ENCODE data around the gene CELF4. TPM values are rescaled to one million over a fixed set of nuclear protein-coding genes. Genes with fewer than 3 reads are reported as not detected.

Gene CELF4
- total and polyA plus RNA-seq, 10 of the 15 experiments (the other 5 are each of a cell fraction or from before 2014, with no cell fraction given): 0.03 to 0.32 TPM; not detected in 8

DNA sequence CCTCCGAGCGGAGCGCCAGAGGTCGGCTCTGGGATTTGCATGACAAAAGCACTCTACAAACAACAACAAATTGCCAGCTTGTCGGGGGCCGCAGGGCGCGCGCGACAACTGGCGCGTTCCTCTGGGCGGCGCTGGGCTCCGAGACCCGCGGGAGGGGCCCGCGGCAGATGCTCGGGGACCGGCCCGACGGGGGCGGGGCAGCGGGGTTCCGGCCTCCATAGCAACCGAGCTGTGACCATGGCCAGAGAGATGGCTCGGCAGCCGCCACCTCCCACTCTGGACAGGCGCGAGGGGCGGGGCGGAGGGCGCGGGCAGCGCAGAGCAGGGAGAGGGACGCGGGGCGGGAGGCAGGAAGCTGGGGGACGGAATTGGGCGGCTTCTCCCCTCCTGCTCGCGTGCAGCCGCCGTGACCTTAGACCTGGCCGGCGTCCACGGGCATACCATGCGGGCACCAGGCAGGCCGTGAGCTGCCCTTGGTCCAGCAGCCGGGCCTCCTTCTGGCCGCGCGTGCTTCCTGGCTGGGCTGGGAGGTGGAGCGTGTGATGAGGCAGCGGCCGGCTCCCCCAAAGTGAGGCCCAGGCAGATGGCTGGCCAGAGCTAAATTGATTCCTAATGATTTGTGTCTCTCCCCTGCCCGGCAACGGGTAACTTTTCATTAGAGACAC, 171.5 kb downstream of the CELF4 start:
- no peaks in the 10 kb centered on the region for H4K20me1 ChIP-seq (ENCODE audit: control insufficient read depth, insufficient read depth)
- H3K4me1 ChIP-seq (ENCODE audit: control insufficient read depth, insufficient read depth, low read length): peaks cover 17% of the 10 kb centered on the region
- ChIA-PET RAD21 (ENCODE audit: unreplicated experiment) (no interaction called here), CTCF (interaction anchor here (0.6 kb wide), 1 partner anchor 87 kb away, joined by 3 read pairs; no protein-coding TSS in a partner anchor), POLR2A (no interaction called here), SMC1A (ENCODE audit: uncharacterized antibody, unreplicated experiment) (no interaction called here)
- WGBS (ENCODE audit: insufficient coverage, insufficient replicate concordance, low lambda C conversion rate, missing lambda C conversion rate): 17% methylated on average over 38 of the region's 59 CpGs
- no peak for FAIRE-seq
- no peak overlapping the region for H3K4me3 ChIP-seq
- no TSS peak for BruUV-seq (replicated peaks)
- no peak overlapping the region for H2AFZ ChIP-seq (ENCODE audit: control insufficient read depth, low read depth, low read length)
- TF ChIP-seq FOXM1 (IDR thresholded peaks at IDR 0.05; ENCODE audit: low read depth, low read length) (no peak), SUZ12 (IDR thresholded peaks at IDR 0.05; ENCODE audit: unreplicated experiment) (peak; percentile 53), NR2F1 (conservative IDR thresholded peaks at IDR 0.05) (peak; percentile 31; the same call in 1 of the 2 replicates), RUNX3 (IDR thresholded peaks at IDR 0.05; ENCODE audit: low read length) (no peak), BHLHE40 (IDR thresholded peaks at IDR 0.05; ENCODE audit: borderline replicate concordance in 1 of 2, low read depth in 2 of 2, low read length in 1 of 2) (0 out of 4 replicates have a peak, but pooled peaks of 1 of the 2 experiments have one; percentile 14)
- H3K9me3 ChIP-seq (replicated peaks; ENCODE audit: control insufficient read depth, insufficient read depth, low read length): no peaks in the 10 kb centered on the region
- H3K4me2 ChIP-seq (ENCODE audit: control insufficient read depth, insufficient read depth): no peak overlapping the region
- ATAC-seq: no peak
- no peak for DNase-seq (ENCODE audit: low read depth, low spot score)
- intact Hi-C loops (cut with micrococcal nuclease; ENCODE audit: unreplicated experiment) (no loop called here), in situ Hi-C loops (cut with MboI) (no loop called here)
- H3K36me3 ChIP-seq (ENCODE audit: control insufficient read depth in 2 of 2, insufficient read depth in 2 of 2, low read length in 1 of 2): no peaks in the 10 kb centered on the region
- peaks cover 2 to 4% of the 10 kb centered on the region in 2 experiments; a peak in 3 of 4 replicates for H3K27me3 ChIP-seq (replicated peaks in 1 of 2; ENCODE audit: control insufficient read depth in 2 of 2, insufficient read depth in 2 of 2, low read length in 1 of 2)
- no peaks in the 10 kb centered on the region for H3K79me2 ChIP-seq (ENCODE audit: control insufficient read depth, insufficient read depth, low read length)
- no peak overlapping the region for H3K27ac ChIP-seq (ENCODE audit: control insufficient read depth, insufficient read depth)
- no peak overlapping the region for H3K9ac ChIP-seq (ENCODE audit: control insufficient read depth, insufficient read depth, low read length)

DNA sequence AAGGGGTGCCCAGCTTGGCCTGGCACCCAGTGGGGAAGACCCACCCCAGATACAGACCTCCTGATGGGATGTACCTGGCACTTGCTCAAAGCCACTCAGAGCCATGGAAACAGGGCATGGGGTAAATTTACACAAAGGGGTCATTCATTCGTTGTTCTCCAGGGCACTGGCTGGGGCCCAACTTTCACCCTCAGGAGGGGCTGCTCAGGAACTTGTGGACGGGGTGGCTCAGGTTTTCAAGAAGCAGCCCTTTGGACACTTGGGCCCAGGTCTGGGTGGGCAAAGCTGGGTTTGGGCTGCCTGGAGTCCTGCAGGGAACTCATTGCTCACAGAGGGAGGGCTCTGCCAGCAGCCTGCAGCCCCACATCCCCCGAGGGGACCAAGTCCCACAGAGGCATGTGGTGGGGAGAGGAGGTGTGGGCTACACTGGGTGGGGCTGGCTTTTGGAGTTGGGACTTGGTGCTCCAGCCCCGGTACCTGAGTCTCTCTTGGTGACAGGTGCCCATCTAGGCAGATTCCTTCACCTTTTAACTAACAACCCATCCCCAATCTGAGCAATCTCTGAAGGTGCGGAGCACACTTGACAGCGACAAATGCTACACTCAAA, 172.3 kb downstream of the CELF4 start:
- H2AFZ ChIP-seq (ENCODE audit: control insufficient read depth, low read depth, low read length): no peak overlapping the region
- ChIA-PET POLR2A (no interaction called here), CTCF (interaction anchor here (1.7 kb wide), 1 partner anchor 82 kb away, joined by 5 read pairs; no protein-coding TSS in a partner anchor), SMC1A (ENCODE audit: uncharacterized antibody, unreplicated experiment) (interaction anchor here (2.1 kb wide), 1 partner anchor 40 kb away, joined by 12 read pairs; no protein-coding TSS in a partner anchor), RAD21 (ENCODE audit: unreplicated experiment) (no interaction called here)
- H3K4me1 ChIP-seq (ENCODE audit: control insufficient read depth, insufficient read depth, low read length): peaks cover 17% of the 10 kb centered on the region
- no peak for TF ChIP-seq ZBED1 (IDR thresholded peaks at IDR 0.05; ENCODE audit: borderline replicate concordance)
- no peak for TF ChIP-seq DPF2 (IDR thresholded peaks at IDR 0.05)
- TF ChIP-seq CHD1 (IDR thresholded peaks at IDR 0.05; ENCODE audit: low read depth, low read length): no peak
- TF ChIP-seq FOS (IDR thresholded peaks at IDR 0.05; ENCODE audit: borderline replicate concordance, extremely low read depth, insufficient read length): no peak
- no peak for TF ChIP-seq SP1 (IDR thresholded peaks at IDR 0.05; ENCODE audit: low read depth, low read length)
- no peak for TF ChIP-seq BRCA1 (IDR thresholded peaks at IDR 0.05; ENCODE audit: low read depth, low read length)
- no peak overlapping the region for H3K4me3 ChIP-seq
- no peaks in the 10 kb centered on the region for H4K20me1 ChIP-seq (ENCODE audit: control insufficient read depth, insufficient read depth)
- peaks cover 2 to 4% of the 10 kb centered on the region in 2 experiments; a peak in 3 of 4 replicates for H3K27me3 ChIP-seq (replicated peaks in 1 of 2; ENCODE audit: control insufficient read depth in 2 of 2, insufficient read depth in 2 of 2, low read length in 1 of 2)
- ATAC-seq: no peak
- no peak overlapping the region for H3K27ac ChIP-seq (ENCODE audit: control insufficient read depth, insufficient read depth)
- H3K4me2 ChIP-seq (ENCODE audit: control insufficient read depth, insufficient read depth): no peak overlapping the region
- in situ Hi-C loops (cut with MboI) (no loop called here), intact Hi-C loops (cut with micrococcal nuclease; ENCODE audit: unreplicated experiment) (no loop called here)
- no peaks in the 10 kb centered on the region for H3K9me3 ChIP-seq (replicated peaks; ENCODE audit: control insufficient read depth, insufficient read depth, low read length)
- no peaks in the 10 kb centered on the region for H3K36me3 ChIP-seq (ENCODE audit: control insufficient read depth in 2 of 2, insufficient read depth in 2 of 2, low read length in 1 of 2)
- 15% methylated on average over 6 of the region's 6 CpGs for WGBS (ENCODE audit: insufficient coverage, insufficient replicate concordance, low lambda C conversion rate, missing lambda C conversion rate)
- no peak for DNase-seq (ENCODE audit: low read depth, low spot score)
- FAIRE-seq: no peak
- no TSS peak for BruUV-seq (replicated peaks)
- H3K9ac ChIP-seq (ENCODE audit: control insufficient read depth, insufficient read depth, low read length): no peak overlapping the region
- H3K79me2 ChIP-seq (ENCODE audit: control insufficient read depth, insufficient read depth, low read length): no peaks in the 10 kb centered on the region

Data from GM12878 (cell line).